AG04450 (cell line): ENCODE data around the gene MIA3. TPM values are rescaled to one million over a fixed set of nuclear protein-coding genes. Genes with fewer than 3 reads are reported as not detected.

ENCODE experiments used
- CTCF ChIA-PET: fragments of 300-600, 350-600 bp; formaldehyde crosslinking; extraction: SDS; loops from one replicate; lab custom pipeline; 2022; ENCODE audit warnings: antibody characterized with exemption, inconsistent platforms; lab: Charles Lee
- POLR2A ChIA-PET: fragments of 350-600 bp; formaldehyde crosslinking; extraction: SDS; loops from one replicate; lab custom pipeline; 2021; ENCODE audit warnings: antibody characterized with exemption, inconsistent platforms; lab: Yijun Ruan, JAX
- DNase-seq: peaks from one replicate; pipeline ENCODE4 v3.0.0-alpha.2; 2011; ENCODE audit warnings: low read depth, low spot score
- H3K27ac ChIP-seq: one replicate; pipeline ENCODE4 v1.5.1; 2012; ENCODE audit warnings: low read depth, low read length, control low read depth
- H3K27me3 ChIP-seq: one replicate; pipeline ENCODE4 v1.6.0; 2012; ENCODE audit warnings: low read length; ENCODE audit not compliant: control insufficient read depth, insufficient read depth
- H3K4me3 ChIP-seq: 2 replicates; pipeline ENCODE4 v1.5.1; 2011; ENCODE audit warnings: mild to moderate bottlenecking, low read depth, low read length, control low read depth
- H3K9me3 ChIP-seq: 2 replicates; pipeline ENCODE4 v1.5.1; 2012; ENCODE audit warnings: low read length; ENCODE audit not compliant: control insufficient read depth, insufficient read depth
- polyA plus RNA-seq: library from polyadenylated mRNA; depleted of rRNA; stranded (reverse); fragments of >200 nt; gene quantifications from 2 replicates; pipeline ENCODE4 v1.2.3, GENCODE V29; 2011
- TF ChIP-seq, protein P1 (sequence below): IDR thresholded peaks from 2 replicates; pipeline ENCODE4 v1.5.1; 2011; ENCODE audit warnings: low read depth, low read length, control low read depth, inconsistent platforms

Gene MIA3
- polyA plus RNA-seq, 1 experiment = 53.6 TPM

DNA sequence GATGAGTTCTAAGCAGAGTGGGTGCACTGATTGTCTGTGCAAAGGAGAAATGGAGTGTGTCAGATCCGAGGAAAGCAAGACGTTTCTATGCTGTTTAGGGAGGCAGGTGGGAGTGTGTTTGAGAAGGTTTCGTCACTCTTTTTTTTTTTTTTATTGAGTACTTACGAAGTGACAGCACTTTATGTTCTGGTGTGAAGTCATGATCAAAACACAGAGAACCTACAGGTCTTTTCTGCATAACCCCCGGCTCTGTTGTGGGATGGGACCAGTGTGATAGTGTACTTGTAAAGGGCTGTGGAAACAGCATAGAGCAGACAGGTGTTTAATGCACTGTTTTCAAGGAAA is 26.7 kb downstream of the MIA3 start:
- ChIA-PET CTCF (interaction anchor here (1.3 to 4.2 kb wide), 4 partner anchors 10 to 189 kb away, joined by 3 to 22 read pairs (median 6); no protein-coding TSS in a partner anchor), POLR2A (interaction anchor here (0.7 to 1.9 kb wide), 3 partner anchors 10 to 28 kb away, joined by 3 to 8 read pairs (median 4); no protein-coding TSS in a partner anchor)
- Histone ChIP-seq H3K27me3 (no peaks in the 10 kb centered on the region), H3K9me3 (no peaks in the 10 kb centered on the region), H3K27ac (peak overlapping the region; percentile 96), H3K4me3 (peak overlapping the region; percentile 93)
- TF ChIP-seq, protein P1, sequence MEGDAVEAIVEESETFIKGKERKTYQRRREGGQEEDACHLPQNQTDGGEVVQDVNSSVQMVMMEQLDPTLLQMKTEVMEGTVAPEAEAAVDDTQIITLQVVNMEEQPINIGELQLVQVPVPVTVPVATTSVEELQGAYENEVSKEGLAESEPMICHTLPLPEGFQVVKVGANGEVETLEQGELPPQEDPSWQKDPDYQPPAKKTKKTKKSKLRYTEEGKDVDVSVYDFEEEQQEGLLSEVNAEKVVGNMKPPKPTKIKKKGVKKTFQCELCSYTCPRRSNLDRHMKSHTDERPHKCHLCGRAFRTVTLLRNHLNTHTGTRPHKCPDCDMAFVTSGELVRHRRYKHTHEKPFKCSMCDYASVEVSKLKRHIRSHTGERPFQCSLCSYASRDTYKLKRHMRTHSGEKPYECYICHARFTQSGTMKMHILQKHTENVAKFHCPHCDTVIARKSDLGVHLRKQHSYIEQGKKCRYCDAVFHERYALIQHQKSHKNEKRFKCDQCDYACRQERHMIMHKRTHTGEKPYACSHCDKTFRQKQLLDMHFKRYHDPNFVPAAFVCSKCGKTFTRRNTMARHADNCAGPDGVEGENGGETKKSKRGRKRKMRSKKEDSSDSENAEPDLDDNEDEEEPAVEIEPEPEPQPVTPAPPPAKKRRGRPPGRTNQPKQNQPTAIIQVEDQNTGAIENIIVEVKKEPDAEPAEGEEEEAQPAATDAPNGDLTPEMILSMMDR = no peak
- no peak for DNase-seq

DNA sequence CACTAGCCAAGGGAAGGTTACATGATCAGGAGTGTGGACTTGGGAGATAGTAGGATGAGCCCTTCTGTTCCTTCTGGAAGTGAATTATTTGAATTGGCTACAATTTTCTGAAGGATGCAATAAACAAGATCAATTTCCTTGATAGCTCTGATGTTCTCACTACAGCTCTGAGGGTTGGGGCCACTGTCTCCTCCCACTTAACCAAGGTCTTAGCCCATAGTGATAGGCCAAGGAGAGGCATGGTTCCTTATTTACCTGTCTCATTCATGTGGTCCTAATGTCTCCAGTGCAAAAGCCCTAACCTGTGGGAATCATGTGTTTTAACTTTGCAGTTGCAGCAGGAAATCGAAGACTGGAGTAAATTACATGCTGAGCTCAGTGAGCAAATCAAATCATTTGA is 34.8 kb downstream of the MIA3 start:
- Histone ChIP-seq H3K9me3 (no peaks in the 10 kb centered on the region), H3K27ac (no peak overlapping the region), H3K27me3 (no peaks in the 10 kb centered on the region), H3K4me3 (no peak overlapping the region)
- DNase-seq = no peak
- POLR2A ChIA-PET = no interaction called here
- CTCF ChIA-PET = interaction anchor here (1.0 to 2.0 kb wide), 3 partner anchors 18 to 186 kb away, joined by 3 to 7 read pairs (median 3); no protein-coding TSS in a partner anchor
- TF ChIP-seq, protein P1 = no peak

DNA sequence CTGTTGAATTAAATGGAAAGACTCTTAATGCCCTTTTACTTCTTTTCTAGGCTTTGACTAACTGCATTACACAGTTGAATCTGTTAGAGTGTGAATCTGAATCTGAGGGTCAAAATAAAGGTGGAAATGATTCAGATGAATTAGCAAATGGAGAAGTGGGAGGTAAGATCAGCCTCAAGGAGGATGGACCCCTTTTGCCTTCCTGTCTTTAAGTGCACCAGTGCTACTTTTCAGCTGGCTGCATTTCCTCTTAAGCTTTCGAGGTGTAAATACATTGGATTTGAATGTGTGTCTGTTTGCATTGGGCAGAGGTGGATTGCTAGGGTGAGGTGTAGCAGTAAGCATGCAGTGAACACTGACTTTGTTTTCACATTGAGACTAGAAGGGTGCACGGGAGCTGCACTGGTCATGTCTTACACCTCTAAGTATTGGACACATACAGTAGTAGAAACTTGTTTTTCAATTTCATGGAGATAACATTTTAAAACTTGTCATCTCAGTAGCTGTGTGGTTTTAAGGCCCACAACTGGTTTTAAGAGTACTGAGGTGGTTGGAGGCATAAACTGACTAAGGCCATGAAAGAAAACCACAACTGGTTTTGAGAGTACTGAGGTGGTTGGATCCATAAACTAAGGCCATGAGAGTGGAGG is 35.4 kb downstream of the MIA3 start:
- no peak overlapping the region for H3K4me3 ChIP-seq
- DNase-seq = no peak
- CTCF ChIA-PET = interaction anchor here (1.0 to 2.0 kb wide), 2 partner anchors 19 to 187 kb away, joined by 3 to 7 read pairs; no protein-coding TSS in a partner anchor
- H3K27me3 ChIP-seq = no peaks in the 10 kb centered on the region
- POLR2A ChIA-PET = no interaction called here
- TF ChIP-seq, protein P1 = no peak
- no peak overlapping the region for H3K27ac ChIP-seq
- H3K9me3 ChIP-seq = no peaks in the 10 kb centered on the region

DNA sequence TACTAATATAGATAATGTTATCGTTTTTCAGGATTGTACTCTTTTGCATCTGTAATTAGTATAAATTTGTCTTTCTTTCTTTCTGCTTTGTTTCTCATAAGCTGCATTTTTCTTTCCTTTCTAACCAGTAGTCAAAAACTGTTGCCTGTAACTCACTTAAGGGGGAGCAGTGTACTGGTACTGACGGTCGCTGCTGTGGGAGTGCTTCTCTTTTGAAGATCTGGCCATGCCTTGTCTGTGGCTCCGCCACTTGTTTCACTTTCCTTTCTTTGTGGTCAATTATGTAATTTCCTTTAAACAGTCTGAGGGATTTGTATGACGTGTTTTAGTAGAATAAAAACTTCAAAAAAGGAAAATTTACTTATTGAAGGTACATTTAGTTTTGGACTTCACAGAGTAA is 37.0 kb downstream of the MIA3 start:
- ChIA-PET CTCF (no interaction called here), POLR2A (no interaction called here)
- TF ChIP-seq, protein P1 = no peak
- Histone ChIP-seq H3K27ac (no peak overlapping the region), H3K9me3 (no peaks in the 10 kb centered on the region), H3K27me3 (no peaks in the 10 kb centered on the region), H3K4me3 (no peak overlapping the region)
- DNase-seq = no peak

DNA sequence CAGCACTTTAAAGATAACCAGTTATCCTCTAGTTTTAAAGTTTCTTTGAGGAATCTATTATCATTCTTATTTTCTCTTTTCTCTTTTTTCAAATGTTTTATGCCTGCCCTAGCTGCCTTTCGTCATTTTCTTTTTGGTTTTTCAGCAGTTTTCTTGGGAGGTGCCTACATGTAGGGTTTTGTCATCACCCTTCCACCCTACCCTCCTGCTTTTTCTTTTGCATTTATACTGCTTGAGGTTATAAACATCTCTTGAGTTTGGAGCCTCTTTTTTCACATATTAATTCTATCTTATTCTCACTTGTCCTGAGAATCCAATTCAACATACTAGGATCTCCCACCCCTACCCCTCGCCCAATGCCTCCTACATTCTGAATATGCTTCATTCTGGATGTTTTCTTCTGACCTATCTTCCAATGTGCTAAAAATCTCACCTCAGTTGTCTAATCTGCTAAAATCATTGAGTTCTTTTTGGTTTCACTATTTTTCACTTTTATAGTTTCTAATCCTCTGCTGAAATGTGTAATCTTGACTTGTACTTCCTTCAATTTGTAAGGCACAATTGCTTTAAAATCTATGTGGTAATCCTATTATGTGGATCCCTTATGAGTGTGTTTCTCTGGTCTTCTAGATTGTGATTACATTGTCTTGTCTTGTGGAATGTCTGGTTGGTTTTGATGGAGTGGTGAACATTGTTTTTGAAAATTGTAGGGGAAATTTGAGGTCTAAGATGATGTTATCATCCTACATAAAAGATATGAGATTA is 38.7 kb downstream of the MIA3 start:
- POLR2A ChIA-PET = no interaction called here
- Histone ChIP-seq H3K4me3 (no peak overlapping the region), H3K27ac (no peak overlapping the region), H3K9me3 (no peaks in the 10 kb centered on the region), H3K27me3 (no peaks in the 10 kb centered on the region)
- DNase-seq = no peak
- CTCF ChIA-PET = interaction anchor here (1.2 kb wide), 1 partner anchor 11 kb away, joined by 3 read pairs; no protein-coding TSS in a partner anchor
- TF ChIP-seq, protein P1 = no peak
